Anterior cingulate cortex (tissue), 58 donors: ENCODE data around the gene OST4.
"Not testable (repeated sequence)": the region's sequence is repeated elsewhere in the genome, so short reads cannot be mapped to it uniquely, and the experiment has no call there.

Source experiments
- DNase-seq, 58 donors: peaks; one replicate each; lab custom pipeline; 2025; lab: John Stamatoyannopoulos, UW

OST4 gene

GRCh38 chr2:27080603-27080936 lies 9.1 kb upstream of the OST4 start:
- DNase-seq: no peak

- no peak for DNase-seq
Observed at GRCh38 chr2:27080140-27080469, 8.7 kb upstream of the OST4 start.

GRCh38 chr2:27079233-27080139 lies 8.0 kb upstream of the OST4 start:
- DNase-seq: no peak

- peak in 53 of 58 donors; percentile 14 to 84 (median 51) for DNase-seq
Observed at GRCh38 chr2:27078267-27079194, 7.1 kb upstream of the OST4 start, which contains the start of gene EMILIN1. TSS of gene EMILIN1 (plus strand) at chr2:27078615. CDS start at chr2:27079066, 451 bp downstream.

- DNase-seq: no peak
Observed at GRCh38 chr2:27077231-27077630, 5.8 kb upstream of the OST4 start.

GRCh38 chr2:27076323-27076722 lies 4.9 kb upstream of the OST4 start:
- no peak for DNase-seq

- not testable (repeated sequence) for DNase-seq
Observed at GRCh38 chr2:27075566-27075871, 4.1 kb upstream of the OST4 start.

GRCh38 chr2:27074738-27075565 lies 3.5 kb upstream of the OST4 start:
- DNase-seq: peak in 4 of 58 donors; percentile 6 to 19 (median 13)

- DNase-seq: no peak
Observed at GRCh38 chr2:27073782-27074181, 2.3 kb upstream of the OST4 start.

- DNase-seq: no peak
Observed at GRCh38 chr2:27072920-27073319, 1.5 kb upstream of the OST4 start.

GRCh38 chr2:27071990-27072830 lies 756 bp upstream of the OST4 start:
- DNase-seq: peak in 32 of 58 donors; percentile 9 to 63 (median 39)

- no peak for DNase-seq
Observed at GRCh38 chr2:27070653-27071276, 689 bp downstream of the OST4 start.

- DNase-seq: no peak
Observed at GRCh38 chr2:27069961-27070618, 1.4 kb downstream of the OST4 start.

GRCh38 chr2:27069436-27069835 lies 2.0 kb downstream of the OST4 start:
- DNase-seq: no peak

GRCh38 chr2:27067385-27067784 lies 4.1 kb downstream of the OST4 start:
- DNase-seq: no peak

- DNase-seq: no peak
Observed at GRCh38 chr2:27065128-27065527, 6.3 kb downstream of the OST4 start.

- no peak for DNase-seq
Observed at GRCh38 chr2:27060323-27060722, 11.1 kb downstream of the OST4 start.

GRCh38 chr2:27059141-27059820 lies 12.2 kb downstream of the OST4 start:
- no peak for DNase-seq
